Lower lobe of right lung (tissue), 2 donors: ENCODE data around the gene TJP3. TPM values are rescaled to one million over a fixed set of nuclear protein-coding genes. Genes with fewer than 3 reads are reported as not detected.

Experiments used
- ATAC-seq, 2 donors: fragments of 200-7000 bp; cut with Tn5 transposase; one replicate each; pipeline ENCODE4 v1.9.1; 2020 to 2022; ENCODE audit warnings: mild to moderate bottlenecking in 2 of 2, moderate library complexity in 2 of 2
- DNase-seq: peaks from one replicate; pipeline ENCODE4 v3.0.0-alpha.2; 2020
- H3K27ac ChIP-seq: fragments of 200-600 bp; one replicate; pipeline ENCODE4 v1.8.0; 2022
- H3K27me3 ChIP-seq: fragments of 200-600 bp; one replicate; pipeline ENCODE4 v1.8.0; 2022; ENCODE audit warnings: low read depth
- H3K36me3 ChIP-seq: fragments of 200-600 bp; one replicate; pipeline ENCODE4 v1.8.0; 2022; ENCODE audit warnings: mild to moderate bottlenecking
- H3K4me1 ChIP-seq: fragments of 200-600 bp; one replicate; pipeline ENCODE4 v1.8.0; 2022
- H3K4me3 ChIP-seq: fragments of 200-600 bp; one replicate; pipeline ENCODE4 v1.8.0; 2022; ENCODE audit warnings: mild to moderate bottlenecking
- H3K9me3 ChIP-seq: fragments of 200-600 bp; one replicate; pipeline ENCODE4 v1.8.0; 2022
- CTCF ChIP-seq: fragments of 200-600 bp; IDR thresholded peaks from one replicate; pipeline ENCODE4 v1.8.0; 2022; ENCODE audit warnings: antibody characterized with exemption, mild to moderate bottlenecking
- intact Hi-C: fragments of 100-400 bp; cut with DNase I; formaldehyde crosslinking; loops from one replicate; pipeline ENCODE4 v1.11.0; 2022
- total RNA-seq: library from RNA; stranded (reverse); fragmentation: NEBNext Ultra II Directional; extraction: Animal tissue kit (Norgen Biotek cat#: 25700); gene quantifications from one replicate; pipeline ENCODE4 v1.2.1, GENCODE V29; 2021
- donor health status: DM: no; HTN: yes; CAD: no; lungs with severe emphysema.

The TJP3 gene
- total RNA-seq, 1 donor from 2014 or later, result 34.4 TPM

- intact Hi-C loops, result no loop called here
- no peak for TF ChIP-seq CTCF
These were observed 81.0 kb downstream of the TJP3 start for GRCh38 chr19:3788996-3789778.

GRCh38 chr19:3790209-3790734 lies 82.1 kb downstream of the TJP3 start:
- Histone ChIP-seq H3K4me3 (no peak overlapping the region), H3K4me1 (peaks cover 5% of the 10 kb centered on the region), H3K9me3 (no peaks in the 10 kb centered on the region), H3K36me3 (no peaks in the 10 kb centered on the region), H3K27ac (no peak overlapping the region), H3K27me3 (peaks cover 6% of the 10 kb centered on the region)
- intact Hi-C loops, result no loop called here
- no peak for TF ChIP-seq CTCF
- DNase-seq (no peak), ATAC-seq (no peak)

More at GRCh38 chr19:3788996-3789778, 81.0 kb downstream of the TJP3 start:
- no peaks in the 10 kb centered on the region for H3K9me3 ChIP-seq
- H3K27ac ChIP-seq, result no peak overlapping the region
- no peak for ATAC-seq
- H3K4me1 ChIP-seq, result peaks cover 5% of the 10 kb centered on the region
- peaks cover 13% of the 10 kb centered on the region for H3K27me3 ChIP-seq
- no peak for DNase-seq
- no peaks in the 10 kb centered on the region for H3K36me3 ChIP-seq
- H3K4me3 ChIP-seq, result no peak overlapping the region

GRCh38 chr19:3790941-3791340 lies 82.8 kb downstream of the TJP3 start:
- H3K4me3 ChIP-seq, result no peak overlapping the region
- H3K4me1 ChIP-seq, result peaks cover 5% of the 10 kb centered on the region
- ATAC-seq (no peak), DNase-seq (no peak)
- no peak for TF ChIP-seq CTCF
- H3K9me3 ChIP-seq, result no peaks in the 10 kb centered on the region
- no peaks in the 10 kb centered on the region for H3K36me3 ChIP-seq
- H3K27me3 ChIP-seq, result peaks cover 1% of the 10 kb centered on the region
- intact Hi-C loops, result no loop called here
- H3K27ac ChIP-seq, result no peak overlapping the region

- H3K9me3 ChIP-seq, result peaks cover 8% of the 10 kb centered on the region
- no peaks in the 10 kb centered on the region for H3K27me3 ChIP-seq
- no peaks in the 10 kb centered on the region for H3K4me1 ChIP-seq
- no peak overlapping the region for H3K4me3 ChIP-seq
- TF ChIP-seq CTCF, result no peak
- intact Hi-C loops, result no loop called here
- no peaks in the 10 kb centered on the region for H3K36me3 ChIP-seq
- ATAC-seq (no peak), DNase-seq (no peak)
- H3K27ac ChIP-seq, result no peak overlapping the region
These were observed 83.9 kb downstream of the TJP3 start for GRCh38 chr19:3792114-3792513.

GRCh38 chr19:3793799-3794198 lies 85.6 kb downstream of the TJP3 start:
- Histone ChIP-seq H3K36me3 (no peaks in the 10 kb centered on the region), H3K27ac (no peak overlapping the region), H3K9me3 (peaks cover 8% of the 10 kb centered on the region), H3K4me1 (no peaks in the 10 kb centered on the region), H3K27me3 (peaks cover under 1% of the 10 kb centered on the region), H3K4me3 (no peak overlapping the region)
- intact Hi-C loops, result no loop called here
- no peak for TF ChIP-seq CTCF
- ATAC-seq (no peak), DNase-seq (no peak)
